ENCODE results near the gene BPI.
"Not testable (repeated sequence)": the region's sequence is repeated elsewhere in the genome, so short reads cannot be mapped to it uniquely, and the experiment has no call there.

The BPI gene

GRCh38 chr20:38304845-38305447, 990 bp downstream of the BPI start:
- no peak for DNase-seq (ENCODE audit: low read depth in 2 of 2)

DNA sequence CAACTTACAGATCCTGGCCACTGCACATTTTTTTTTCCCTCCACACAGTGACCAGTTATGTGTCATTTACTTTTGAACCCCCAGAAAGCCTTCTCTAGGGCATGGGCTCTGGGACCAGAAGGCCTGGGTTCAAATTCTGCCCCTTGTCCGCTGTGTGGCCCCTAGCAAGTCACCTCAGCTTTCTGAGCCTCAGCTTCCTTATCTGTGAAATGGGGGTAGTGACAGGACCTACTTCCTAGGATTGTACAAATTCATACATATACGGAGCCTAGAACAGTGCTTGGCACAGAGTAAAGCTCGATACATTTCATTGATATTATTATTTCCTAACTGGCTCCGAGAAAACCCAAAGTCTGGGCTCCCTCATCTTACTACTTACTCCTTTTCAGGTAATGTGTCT, 1.6 kb downstream of the BPI start:
- DNase-seq (ENCODE audit: low read depth in 2 of 2): no peak

DNA sequence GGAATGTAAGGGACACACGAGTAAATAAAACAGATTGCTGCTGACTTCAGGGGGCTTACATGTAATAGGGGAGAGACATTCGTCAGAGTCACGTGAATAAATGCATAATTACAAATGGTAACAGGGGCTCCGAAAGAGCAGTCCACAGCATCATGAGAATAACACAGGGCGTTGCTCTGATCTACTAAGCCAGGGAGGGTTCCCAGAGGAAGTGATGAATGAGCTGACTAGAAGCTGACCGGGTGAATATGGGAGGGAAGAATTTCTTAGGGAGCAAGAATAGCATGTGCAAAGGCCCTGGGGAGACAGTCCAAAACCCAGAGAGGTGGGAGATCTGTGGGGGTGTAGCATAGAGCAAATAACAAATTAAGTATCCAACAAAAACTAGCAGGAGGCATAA, 2.4 kb downstream of the BPI start:
- no peak for DNase-seq (ENCODE audit: low read depth in 2 of 2)

DNA sequence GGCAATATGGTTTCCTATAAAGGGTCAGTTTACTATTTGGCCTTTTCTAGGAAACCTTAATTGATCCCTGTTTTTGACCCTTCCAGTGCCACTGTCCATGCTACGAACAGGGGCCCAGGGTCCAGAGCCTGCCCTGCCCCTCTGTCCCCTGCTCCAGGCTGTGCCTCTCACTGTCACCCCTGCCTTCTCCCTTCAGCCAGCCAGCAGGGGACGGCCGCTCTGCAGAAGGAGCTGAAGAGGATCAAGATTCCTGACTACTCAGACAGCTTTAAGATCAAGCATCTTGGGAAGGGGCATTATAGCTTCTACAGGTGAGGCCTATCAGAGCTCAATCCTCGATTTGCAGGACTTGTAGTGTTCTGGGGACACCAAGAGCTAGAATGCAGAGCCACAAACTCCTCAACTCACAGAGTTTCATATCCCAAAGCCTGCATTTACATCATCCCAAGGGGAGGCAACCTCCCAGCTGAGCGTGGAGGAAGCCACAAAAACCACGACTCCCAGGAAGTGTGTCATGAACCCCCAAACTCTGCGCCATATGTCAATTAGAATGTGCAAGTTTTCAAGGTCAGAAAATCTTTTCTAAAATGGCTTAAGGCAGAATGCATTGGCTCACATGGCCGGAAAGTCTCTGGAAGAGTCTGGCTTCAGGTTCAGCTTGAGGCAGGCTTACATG, 3.6 kb downstream of the BPI start:
- DNase-seq (ENCODE audit: low read depth in 2 of 2): no peak

DNA sequence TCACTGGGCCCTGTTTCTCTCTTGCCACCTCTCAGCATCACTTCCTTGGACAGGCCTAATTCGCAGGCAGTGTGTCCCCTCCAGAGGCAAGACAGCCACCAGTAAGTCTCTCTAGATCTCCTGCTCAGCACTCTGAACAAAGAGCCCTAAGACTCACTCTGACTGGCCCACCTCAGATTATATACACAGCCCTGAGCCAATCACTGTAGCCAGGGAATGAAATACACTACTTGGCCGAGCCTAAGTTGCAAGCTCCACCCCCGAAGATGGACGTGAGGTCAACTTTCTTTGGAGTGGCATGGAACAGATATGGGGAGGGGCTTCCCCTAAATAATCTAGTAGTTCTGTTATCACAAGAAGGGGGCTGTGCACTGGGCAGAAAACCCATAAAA, 4.1 kb downstream of the BPI start:
- DNase-seq (ENCODE audit: low read depth in 2 of 2): no peak

GRCh38 chr20:38308447-38308846, 4.5 kb downstream of the BPI start:
- no peak for DNase-seq (ENCODE audit: low read depth in 2 of 2)

- no peak for DNase-seq (ENCODE audit: low read depth in 2 of 2)
Observed at GRCh38 chr20:38311091-38311490, 7.1 kb downstream of the BPI start.

- DNase-seq (ENCODE audit: low read depth in 2 of 2): no peak
Observed at GRCh38 chr20:38311491-38311890, 7.5 kb downstream of the BPI start.

GRCh38 chr20:38313676-38314075, 9.7 kb downstream of the BPI start:
- no peak for DNase-seq (ENCODE audit: low read depth in 2 of 2)

- not testable (repeated sequence) for DNase-seq (ENCODE audit: low read depth in 2 of 2)
Observed at GRCh38 chr20:38314350-38314749, 10.4 kb downstream of the BPI start.

DNA sequence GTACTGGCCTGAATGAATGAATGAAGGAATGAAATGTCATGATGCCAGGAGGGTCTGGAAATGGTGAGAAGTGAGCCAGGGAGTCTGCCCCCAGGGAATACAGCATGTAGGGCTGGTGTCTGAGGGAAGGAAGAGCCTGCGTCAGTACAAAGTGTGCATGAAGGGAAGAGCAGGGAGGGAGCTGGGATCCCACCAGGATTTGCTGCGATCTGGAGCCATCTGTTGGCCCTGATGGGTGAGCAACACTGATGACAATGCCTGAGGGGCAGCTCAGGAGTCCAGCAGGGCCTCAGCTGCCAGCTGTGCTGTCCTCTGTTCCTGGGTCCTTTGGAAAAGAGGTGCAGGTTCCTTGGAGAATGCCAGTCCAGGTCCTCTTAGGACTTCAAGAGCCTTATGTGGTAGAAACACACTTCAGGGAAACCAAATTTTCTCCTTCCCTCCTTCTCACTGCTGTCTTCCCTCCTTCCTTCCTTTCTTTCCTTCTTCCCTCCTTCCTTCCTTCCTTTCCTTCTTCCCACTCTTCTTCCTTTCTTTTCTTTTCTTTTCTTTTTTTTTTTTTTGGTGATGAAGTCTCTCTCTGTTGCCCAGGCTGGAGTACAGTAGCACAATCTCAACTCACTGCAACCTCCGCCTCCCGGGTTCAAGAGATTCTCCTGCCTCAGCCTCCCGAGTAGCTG, 11.5 kb downstream of the BPI start:
- DNase-seq (ENCODE audit: low read depth in 2 of 2): no peak

DNA sequence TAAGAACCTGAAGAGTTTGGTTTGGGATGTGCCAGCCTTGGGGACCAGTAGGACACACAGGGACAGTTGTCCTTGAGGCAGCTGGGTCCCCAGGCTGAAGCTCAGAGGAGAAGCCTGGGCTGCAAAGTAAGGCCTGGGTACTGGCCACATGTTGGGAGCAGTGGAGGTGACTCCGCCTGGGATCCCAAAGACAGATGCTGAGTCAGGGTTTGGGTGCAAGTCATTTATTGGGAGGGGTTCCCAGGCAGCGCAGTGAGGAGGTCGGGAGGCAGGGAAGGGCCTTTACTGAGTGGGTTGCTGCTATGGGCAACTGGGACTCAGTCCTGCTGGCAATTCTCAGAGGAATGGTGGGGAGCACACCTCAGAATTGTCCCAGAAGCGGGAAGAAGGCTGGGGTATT, 12.4 kb downstream of the BPI start:
- no peak for DNase-seq (ENCODE audit: low read depth in 2 of 2)

DNA sequence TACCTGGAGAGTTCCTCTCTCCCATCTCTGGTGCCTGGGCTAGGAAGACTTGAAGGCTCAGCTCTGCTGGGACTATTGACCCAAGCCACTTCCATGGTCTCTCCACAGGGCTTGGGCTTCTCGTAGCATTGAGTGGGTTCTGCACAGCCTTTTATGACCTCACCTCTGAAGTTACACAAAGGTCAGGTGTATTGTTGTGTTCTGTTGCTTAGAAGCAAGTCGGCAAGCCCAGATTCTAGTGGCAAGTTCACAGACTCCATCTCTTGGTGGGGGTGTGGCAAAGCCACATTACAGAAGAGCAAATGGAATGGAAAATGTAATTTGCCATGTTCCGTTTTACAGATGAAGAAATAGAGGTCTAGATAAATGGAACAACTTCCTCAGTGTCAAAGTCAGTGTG, 13.5 kb downstream of the BPI start:
- no peak for DNase-seq (ENCODE audit: low read depth in 2 of 2)

DNA sequence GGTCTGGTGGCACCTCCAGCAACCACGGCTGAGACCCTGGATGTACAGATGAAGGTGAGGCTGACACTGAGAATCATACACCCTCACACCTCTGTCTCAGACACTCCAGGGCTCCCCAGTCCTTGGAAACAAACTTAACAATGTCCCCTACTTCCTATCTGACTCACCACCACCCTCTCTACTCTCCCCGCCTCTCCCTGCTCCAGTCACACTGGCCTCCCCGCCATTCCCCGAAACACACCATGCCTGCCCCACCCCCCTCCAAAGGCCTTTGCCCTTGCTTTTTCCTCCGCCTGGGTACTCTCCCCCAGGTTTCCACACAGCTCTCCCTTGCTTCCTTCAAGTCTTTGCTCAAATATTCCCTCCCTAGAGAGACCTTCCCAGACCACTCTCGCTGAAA, 16.3 kb downstream of the BPI start:
- no peak for DNase-seq (ENCODE audit: low read depth in 2 of 2)

GRCh38 chr20:38321959-38322598, 18.1 kb downstream of the BPI start:
- no peak for DNase-seq (ENCODE audit: low read depth in 2 of 2)

GRCh38 chr20:38324159-38324558, 20.2 kb downstream of the BPI start:
- DNase-seq (ENCODE audit: low read depth in 2 of 2): no peak

GRCh38 chr20:38325167-38325566, 21.2 kb downstream of the BPI start:
- DNase-seq (ENCODE audit: low read depth in 2 of 2): no peak

- no peak for DNase-seq (ENCODE audit: low read depth in 2 of 2)
Observed at GRCh38 chr20:38325905-38326304, 21.9 kb downstream of the BPI start.

DNA sequence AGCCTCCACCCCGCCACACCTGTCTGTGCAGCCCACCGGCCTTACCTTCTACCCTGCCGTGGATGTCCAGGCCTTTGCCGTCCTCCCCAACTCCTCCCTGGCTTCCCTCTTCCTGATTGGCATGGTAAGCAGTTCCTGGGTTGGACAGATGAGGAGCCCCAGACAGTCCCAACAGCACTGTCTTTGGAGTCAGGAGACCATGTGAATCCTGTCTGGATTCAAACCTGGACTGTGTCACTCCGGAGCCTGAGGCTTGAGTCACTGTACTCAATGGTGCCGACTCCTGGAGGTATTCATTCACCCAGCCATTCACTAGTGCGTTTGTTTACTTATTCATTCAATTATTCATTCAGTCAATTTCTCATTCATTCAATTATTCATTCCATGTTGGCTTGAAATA, 22.4 kb downstream of the BPI start:
- no peak for DNase-seq (ENCODE audit: low read depth in 2 of 2)

- DNase-seq (ENCODE audit: low read depth in 2 of 2): no peak
Observed at GRCh38 chr20:38330638-38331037, 26.7 kb downstream of the BPI start.

GRCh38 chr20:38331245-38331644, 27.3 kb downstream of the BPI start:
- no peak for DNase-seq (ENCODE audit: low read depth in 2 of 2)

DNA sequence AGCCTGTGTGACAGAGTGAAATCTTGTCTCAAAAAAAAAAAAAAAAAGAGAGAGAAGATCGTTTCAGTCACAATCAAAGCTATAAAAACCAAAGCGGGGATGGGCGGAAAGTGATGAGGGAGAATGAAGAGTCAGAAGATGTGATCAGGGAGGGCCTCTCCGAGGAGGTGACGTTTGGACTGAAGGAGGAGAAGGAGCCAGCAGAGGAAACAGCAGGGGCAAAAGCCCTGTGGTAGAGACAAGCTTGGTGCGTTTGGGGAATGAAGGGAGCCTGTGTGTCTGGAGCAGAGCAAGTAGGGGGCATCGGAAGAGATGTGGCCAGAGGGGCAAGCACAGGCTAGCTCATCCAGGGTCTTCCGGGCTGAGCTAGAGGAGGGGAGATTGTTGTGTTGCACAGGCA, 27.9 kb downstream of the BPI start:
- no peak for DNase-seq (ENCODE audit: low read depth in 2 of 2)

DNA sequence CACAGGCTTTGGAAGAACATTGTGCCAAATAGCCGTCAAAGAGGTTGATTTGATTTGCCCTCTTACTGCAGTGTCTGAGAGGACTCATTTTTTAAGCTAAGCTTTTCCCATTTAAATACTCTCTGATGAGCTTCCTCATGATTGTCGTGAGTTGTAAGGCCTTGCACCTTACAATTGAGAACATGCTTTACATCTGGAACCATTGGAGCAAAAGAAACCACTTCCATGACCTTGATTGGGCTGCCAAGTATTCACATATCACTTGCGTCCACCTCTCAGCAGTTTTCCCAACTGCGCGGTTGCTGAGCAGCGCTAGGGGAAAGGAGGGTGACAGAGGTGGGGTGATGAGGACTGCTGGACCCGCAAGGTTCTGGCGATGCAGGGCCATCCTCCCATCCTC, 30.1 kb downstream of the BPI start:
- DNase-seq (ENCODE audit: low read depth in 2 of 2): no peak
